Nephron (organoid): Measurements from ENCODE around the gene PRIM2.
"Not testable (repeated sequence)": the region's sequence is repeated elsewhere in the genome, so short reads cannot be mapped to it uniquely, and the experiment has no call there.

ENCODE experiments used
- H3K27ac Mint-ChIP-seq, 3 experiments: 2 replicates each; pipeline ENCODE4 v1.8.0; 2020; ENCODE audit warnings: mixed read lengths in 3 of 3, mild to moderate bottlenecking in 2 of 3, moderate library complexity in 1 of 3
- H3K27me3 Mint-ChIP-seq: 2 replicates; pipeline ENCODE4 v1.8.0; 2021; ENCODE audit warnings: low read depth, mild to moderate bottlenecking, moderate library complexity, mixed read lengths
- H3K36me3 Mint-ChIP-seq: 2 replicates; pipeline ENCODE4 v1.8.0; 2020; ENCODE audit warnings: low read depth, mixed read lengths
- H3K4me1 Mint-ChIP-seq: 2 replicates; pipeline ENCODE4 v1.8.0; 2020; ENCODE audit warnings: mixed read lengths
- H3K4me3 Mint-ChIP-seq, 3 experiments: 2 replicates each; pipeline ENCODE4 v1.8.0; 2020; ENCODE audit warnings: mild to moderate bottlenecking in 3 of 3, mixed read lengths in 3 of 3, moderate library complexity in 2 of 3
- H3K9me3 Mint-ChIP-seq: 2 replicates; pipeline ENCODE4 v1.8.0; 2020; ENCODE audit warnings: mixed read lengths

The PRIM2 gene

DNA sequence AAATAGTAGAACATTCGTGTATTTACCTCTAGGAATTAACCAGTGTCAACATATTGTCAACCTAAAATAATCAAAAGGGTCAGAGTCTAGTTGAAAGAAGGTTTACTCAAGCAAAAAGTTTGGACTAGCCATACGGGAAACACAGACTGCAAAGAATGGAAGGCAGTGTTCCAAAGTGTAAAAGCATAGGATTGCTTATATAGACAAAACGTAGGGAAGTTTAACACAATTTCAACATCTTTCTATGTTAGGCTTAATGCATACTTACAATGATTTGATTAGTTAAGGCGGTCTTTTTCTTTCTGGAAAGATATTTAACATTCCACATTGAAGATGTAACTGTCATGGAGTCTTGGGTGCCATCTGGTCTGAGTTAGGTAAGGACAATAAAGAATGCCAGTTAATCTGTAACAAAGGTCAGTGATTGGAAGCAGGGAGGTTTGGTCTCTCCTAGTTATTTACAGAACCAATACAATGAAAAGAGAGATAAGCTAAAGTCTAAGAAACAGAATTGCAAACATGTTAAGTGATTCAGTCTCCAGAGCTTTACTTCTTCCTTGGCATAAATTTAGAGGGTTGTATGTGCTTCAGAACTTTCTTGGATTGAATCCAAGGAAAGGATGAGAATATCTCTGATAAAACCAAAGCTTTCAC is 183.1 kb downstream of the PRIM2 start:
- peak overlapping the region; percentile 18 to 38 (median 25) for H3K27ac Mint-ChIP-seq
- H3K9me3 Mint-ChIP-seq, H3K27me3 Mint-ChIP-seq, H3K4me3 Mint-ChIP-seq, H3K36me3 Mint-ChIP-seq: not testable (repeated sequence)
- H3K4me1 Mint-ChIP-seq = peaks cover 11% of the 10 kb centered on the region

DNA sequence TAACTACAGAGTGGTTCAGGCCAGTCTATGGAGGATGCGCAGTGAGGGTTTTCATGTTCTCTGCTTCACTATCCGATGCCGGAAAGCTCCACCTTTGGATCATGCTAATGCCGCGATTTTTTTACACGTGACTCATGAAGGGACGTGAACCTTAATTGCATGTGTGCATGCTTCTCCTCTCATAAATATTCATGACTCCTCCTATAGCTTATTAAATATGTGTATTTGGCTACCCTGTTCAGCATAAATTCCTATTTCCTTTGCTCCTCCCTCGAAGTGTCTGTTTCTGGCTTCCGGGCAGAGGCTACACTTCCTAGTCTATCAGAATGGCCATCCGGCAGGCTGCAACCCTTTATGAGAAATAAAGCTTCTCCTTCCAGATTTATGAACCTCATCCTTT is 185.0 kb downstream of the PRIM2 start:
- not testable (repeated sequence) for H3K4me3 Mint-ChIP-seq, H3K27me3 Mint-ChIP-seq, H3K9me3 Mint-ChIP-seq, H3K36me3 Mint-ChIP-seq
- Mint-ChIP-seq H3K4me1 (peaks cover 11% of the 10 kb centered on the region), H3K27ac (peak overlapping the region in 1 of 3 experiments; percentile 59)

DNA sequence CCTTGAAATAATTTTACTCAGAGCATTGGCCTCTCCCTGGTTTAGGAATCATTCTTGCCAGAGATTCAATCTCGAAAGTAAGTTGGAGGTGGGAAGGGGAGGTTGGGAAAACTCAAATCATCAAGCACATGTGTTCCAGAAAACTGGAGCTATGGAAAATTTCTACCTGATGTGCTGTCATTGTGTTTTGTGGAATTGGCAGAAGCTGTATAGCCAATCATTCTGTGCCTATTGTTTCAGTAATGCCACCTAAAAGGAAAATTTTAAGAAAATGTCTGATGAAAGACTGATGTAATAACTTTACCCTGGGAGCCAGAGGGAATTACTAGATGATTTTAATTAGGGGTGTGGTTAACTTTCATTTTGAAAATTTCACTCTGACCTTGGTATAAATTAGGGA is 187.8 kb downstream of the PRIM2 start:
- not testable (repeated sequence) for H3K9me3 Mint-ChIP-seq, H3K4me1 Mint-ChIP-seq

DNA sequence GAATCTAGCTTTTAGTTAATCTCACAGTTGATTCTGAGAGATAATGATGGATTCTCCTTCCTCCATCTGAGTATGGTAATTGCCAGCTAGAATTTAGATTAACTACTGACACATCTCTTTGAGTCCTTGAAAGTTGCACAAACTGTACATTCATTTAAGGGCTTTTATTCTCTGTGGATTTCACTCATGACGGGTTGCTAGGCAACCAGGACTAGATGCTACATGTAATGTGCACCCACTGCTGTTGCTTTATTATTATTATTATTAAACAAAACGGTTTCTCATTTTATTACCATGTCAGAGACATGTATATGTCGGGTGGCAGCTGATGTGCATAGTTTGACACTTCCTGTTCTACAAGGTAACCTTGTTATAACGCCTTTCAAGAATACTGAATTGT is 193.0 kb downstream of the PRIM2 start:
- H3K4me3 Mint-ChIP-seq, H3K27me3 Mint-ChIP-seq, H3K9me3 Mint-ChIP-seq, H3K4me1 Mint-ChIP-seq, H3K27ac Mint-ChIP-seq, H3K36me3 Mint-ChIP-seq: not testable (repeated sequence)

More for the DNA sequence above, 187.8 kb downstream of the PRIM2 start:
- not testable (repeated sequence) for H3K4me3 Mint-ChIP-seq, H3K36me3 Mint-ChIP-seq, H3K27me3 Mint-ChIP-seq, H3K27ac Mint-ChIP-seq

DNA sequence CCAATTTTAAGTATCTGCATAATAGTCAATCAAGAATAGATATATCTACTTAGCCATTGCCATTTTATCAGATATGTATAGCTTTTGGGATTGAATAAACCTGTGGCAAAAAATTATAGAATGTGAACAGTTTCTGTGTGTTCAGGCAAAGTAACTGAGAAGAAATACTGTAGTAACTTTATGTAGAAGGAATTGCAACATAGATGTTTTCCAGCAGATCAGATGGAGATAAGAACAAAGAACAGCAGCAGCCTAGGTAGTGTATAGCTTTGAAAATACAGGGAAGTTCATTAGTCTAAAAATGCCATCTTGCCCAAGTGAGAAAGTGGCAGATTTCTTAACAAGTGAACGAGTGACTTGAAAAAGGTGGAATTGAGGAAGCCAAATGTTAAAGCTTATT is 197.7 kb downstream of the PRIM2 start:
- not testable (repeated sequence) for H3K36me3 Mint-ChIP-seq, H3K27me3 Mint-ChIP-seq, H3K4me3 Mint-ChIP-seq, H3K9me3 Mint-ChIP-seq, H3K27ac Mint-ChIP-seq, H3K4me1 Mint-ChIP-seq

DNA sequence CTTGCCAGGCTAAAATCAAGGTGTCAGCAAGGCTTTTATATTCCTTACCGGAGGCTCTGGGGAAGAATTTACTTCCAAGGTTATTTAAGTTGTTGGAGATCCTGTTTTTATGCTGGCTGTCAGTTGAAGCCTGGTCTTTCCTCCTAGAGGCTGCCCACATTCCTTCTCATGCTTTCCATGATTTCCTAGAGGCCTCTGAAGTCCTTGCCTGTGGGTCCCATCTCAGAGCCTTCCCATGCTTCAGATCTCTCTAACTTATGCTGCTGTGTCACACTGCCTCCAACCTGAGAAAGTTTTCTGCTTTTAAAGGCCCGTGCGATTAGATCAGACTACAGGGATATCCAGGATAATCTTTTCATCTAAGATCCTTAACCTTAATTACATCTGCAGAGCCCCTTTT is 198.4 kb downstream of the PRIM2 start:
- H3K4me1 Mint-ChIP-seq, H3K4me3 Mint-ChIP-seq, H3K9me3 Mint-ChIP-seq, H3K27me3 Mint-ChIP-seq, H3K36me3 Mint-ChIP-seq: not testable (repeated sequence)
- peak overlapping the region in 1 of 3 experiments; percentile 3 for H3K27ac Mint-ChIP-seq

DNA sequence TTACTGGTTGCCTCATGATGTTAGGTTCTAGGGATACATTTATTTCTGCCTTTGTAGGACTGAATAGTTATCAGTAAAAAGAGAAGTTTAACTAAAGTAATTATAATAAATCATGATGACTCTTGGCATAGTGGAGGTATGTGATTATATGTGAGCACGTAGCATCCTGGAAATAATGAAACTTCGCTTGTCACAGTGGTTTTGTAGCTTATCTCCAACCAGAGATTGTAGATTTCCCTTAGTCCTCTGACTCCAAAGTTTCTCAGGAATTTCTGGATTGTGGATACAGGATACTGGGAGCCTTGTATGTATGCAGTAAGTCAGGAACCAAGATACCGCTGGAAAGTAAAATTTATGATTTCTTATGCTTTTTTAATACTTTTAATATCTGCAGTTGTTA is 199.3 kb downstream of the PRIM2 start:
- H3K27ac Mint-ChIP-seq, H3K4me1 Mint-ChIP-seq, H3K36me3 Mint-ChIP-seq, H3K9me3 Mint-ChIP-seq, H3K4me3 Mint-ChIP-seq, H3K27me3 Mint-ChIP-seq: not testable (repeated sequence)

DNA sequence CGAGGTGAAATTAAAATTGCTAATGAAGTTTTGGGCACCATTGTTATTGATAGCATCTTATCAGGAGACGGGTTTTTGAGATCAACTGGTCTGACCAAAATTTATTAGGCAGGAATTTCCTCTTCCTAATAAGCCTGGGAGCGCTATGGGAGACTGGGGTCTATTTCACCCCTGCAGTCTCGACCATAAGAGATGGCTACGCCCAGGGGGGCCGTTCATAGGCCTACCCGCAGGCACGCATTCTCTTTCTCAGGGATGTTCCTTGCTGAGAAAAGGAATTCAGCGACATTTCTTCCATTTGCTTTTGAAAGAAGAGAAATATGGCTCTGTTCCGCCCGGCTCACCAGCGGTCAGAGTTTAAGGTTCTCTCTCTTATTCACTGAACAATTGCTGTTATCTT is 201.8 kb downstream of the PRIM2 start:
- not testable (repeated sequence) for H3K9me3 Mint-ChIP-seq, H3K36me3 Mint-ChIP-seq, H3K4me3 Mint-ChIP-seq, H3K27me3 Mint-ChIP-seq, H3K4me1 Mint-ChIP-seq, H3K27ac Mint-ChIP-seq

DNA sequence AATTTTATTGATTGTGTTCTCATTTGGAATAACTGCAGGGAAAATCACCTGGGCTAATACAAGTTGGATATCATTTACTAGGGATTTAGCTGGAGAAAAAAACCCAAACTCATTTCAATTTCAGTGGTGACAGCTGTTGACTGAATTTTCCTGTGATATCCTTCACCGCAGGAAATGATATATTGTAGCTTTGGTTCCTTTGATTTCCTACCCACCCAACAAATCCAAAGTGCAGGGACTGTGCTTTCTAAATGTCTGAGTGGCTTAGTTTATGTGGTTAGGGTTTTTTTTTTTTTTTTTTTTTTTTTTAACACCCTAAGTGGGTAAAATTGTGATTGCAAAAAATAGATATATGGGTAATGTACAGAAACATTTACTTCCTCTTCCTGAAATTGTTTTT is 203.7 kb downstream of the PRIM2 start:
- not testable (repeated sequence) for H3K27ac Mint-ChIP-seq, H3K4me1 Mint-ChIP-seq, H3K36me3 Mint-ChIP-seq, H3K27me3 Mint-ChIP-seq, H3K9me3 Mint-ChIP-seq, H3K4me3 Mint-ChIP-seq

DNA sequence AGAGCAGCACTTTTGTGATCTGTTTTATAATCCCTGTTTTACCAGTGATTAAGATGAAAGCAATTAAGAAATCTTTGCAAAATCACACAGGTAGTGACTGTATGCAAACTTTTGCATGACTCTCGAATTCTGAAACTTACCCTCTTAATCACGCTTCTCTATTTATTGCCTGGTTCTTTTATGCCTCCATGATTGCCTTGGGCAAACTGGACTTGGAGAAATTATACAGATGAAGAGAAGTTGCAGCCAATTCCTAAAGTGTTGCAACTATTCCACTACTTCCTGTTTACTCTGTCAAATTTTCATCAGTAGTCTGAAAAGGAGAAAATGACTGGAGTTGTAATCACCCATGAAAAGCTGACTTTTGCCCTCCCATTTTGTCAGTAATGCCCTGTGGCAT is 205.8 kb downstream of the PRIM2 start:
- not testable (repeated sequence) for H3K4me1 Mint-ChIP-seq, H3K27me3 Mint-ChIP-seq, H3K9me3 Mint-ChIP-seq, H3K4me3 Mint-ChIP-seq, H3K27ac Mint-ChIP-seq, H3K36me3 Mint-ChIP-seq

DNA sequence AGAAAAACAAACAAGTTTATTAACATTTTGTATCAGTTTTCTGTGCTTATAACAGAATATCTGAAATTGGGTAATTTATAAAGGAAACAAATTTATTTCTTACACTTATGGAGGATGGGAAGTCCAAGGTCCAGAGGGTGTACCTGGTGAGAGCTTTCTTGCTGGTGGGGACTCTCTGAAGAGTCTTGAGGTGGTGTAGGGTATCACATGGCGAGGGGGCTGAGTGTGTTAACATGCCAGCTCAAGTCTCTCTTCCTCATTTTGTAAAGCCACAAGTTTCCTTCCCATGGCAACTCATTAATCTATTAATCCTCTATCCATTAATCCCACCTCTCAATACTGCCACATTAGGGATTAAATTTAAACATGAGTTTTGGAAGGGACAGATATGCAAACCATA is 212.3 kb downstream of the PRIM2 start:
- not testable (repeated sequence) for H3K27ac Mint-ChIP-seq, H3K4me3 Mint-ChIP-seq, H3K4me1 Mint-ChIP-seq, H3K36me3 Mint-ChIP-seq, H3K27me3 Mint-ChIP-seq, H3K9me3 Mint-ChIP-seq

DNA sequence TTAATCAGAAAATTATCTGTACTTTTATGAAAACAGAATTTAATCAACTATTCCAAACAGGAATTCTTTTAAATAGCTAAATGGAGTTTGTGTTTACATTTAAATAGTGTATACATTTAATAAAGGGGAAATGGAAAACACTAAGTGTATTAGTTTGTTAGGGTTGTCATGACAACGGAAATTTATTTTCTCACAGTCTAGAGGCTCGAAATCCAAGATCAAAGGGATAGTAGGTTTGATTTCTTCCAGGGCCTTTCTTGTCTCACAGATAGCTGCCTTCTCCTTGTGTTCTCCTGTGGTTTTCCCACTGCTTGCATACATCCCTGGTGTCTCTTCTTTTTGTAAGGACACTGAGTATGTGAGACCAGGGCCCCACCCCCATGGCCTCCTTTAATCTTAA is 215.2 kb downstream of the PRIM2 start:
- not testable (repeated sequence) for H3K4me3 Mint-ChIP-seq, H3K27me3 Mint-ChIP-seq, H3K4me1 Mint-ChIP-seq, H3K27ac Mint-ChIP-seq, H3K36me3 Mint-ChIP-seq, H3K9me3 Mint-ChIP-seq

DNA sequence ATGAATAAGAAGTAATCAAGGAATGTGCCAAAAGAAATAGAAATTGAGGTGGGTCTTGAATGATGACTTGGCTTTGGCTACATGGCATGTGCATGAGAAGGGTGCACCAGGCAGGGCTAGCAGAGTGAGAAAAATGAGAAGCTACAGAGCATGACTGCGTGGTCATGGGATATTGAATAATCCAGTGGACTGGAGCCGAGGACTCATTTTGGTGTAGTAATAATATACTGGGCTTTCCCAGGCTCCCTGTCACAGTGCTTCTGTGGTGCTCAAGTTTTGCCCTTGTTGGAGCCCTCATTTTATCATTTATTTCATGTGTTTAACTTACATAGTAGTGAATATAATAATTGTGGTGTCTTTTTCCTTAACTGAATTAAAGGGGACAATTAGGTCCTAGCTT is 217.7 kb downstream of the PRIM2 start:
- H3K9me3 Mint-ChIP-seq, H3K27me3 Mint-ChIP-seq, H3K36me3 Mint-ChIP-seq: not testable (repeated sequence)

More for the DNA sequence above, 217.7 kb downstream of the PRIM2 start:
- not testable (repeated sequence) for H3K4me3 Mint-ChIP-seq, H3K27ac Mint-ChIP-seq, H3K4me1 Mint-ChIP-seq
